B cell (primary cell): ENCODE data around the gene GPR158. TPM values are rescaled to one million over a fixed set of nuclear protein-coding genes. Genes with fewer than 3 reads are reported as not detected.

Experiments used
- ATAC-seq: fragments of 200-7000 bp; cut with Tn5 transposase; one replicate; pipeline ENCODE4 v1.10.0; 2021; ENCODE audit warnings: low read depth, mild to moderate bottlenecking, moderate number of reproducible peaks, moderate library complexity
- CTCF ChIA-PET: fragments of 350-600 bp; sonication (Branson Sonifier 250); formaldehyde crosslinking; loops from one replicate; lab custom pipeline; 2021; ENCODE audit warnings: antibody characterized with exemption, inconsistent platforms; lab: Charles Lee
- POLR2A ChIA-PET: fragments of 350-600 bp; sonication (Branson Sonifier 250); formaldehyde crosslinking; loops from one replicate; lab custom pipeline; 2021; ENCODE audit warnings: antibody characterized with exemption; lab: Charles Lee
- DNase-seq: peaks from one replicate; pipeline ENCODE4 v3.0.0; 2013
- H2AFZ ChIP-seq: 2 replicates; pipeline ENCODE4 v1.6.1; 2012; ENCODE audit warnings: mild to moderate bottlenecking, low read depth, low read length; ENCODE audit not compliant: insufficient read depth, poor library complexity, severe bottlenecking
- H3K27ac ChIP-seq, 2 donors: 1 replicate in 1 of 2; 2 replicates in 1 of 2; pipeline ENCODE4 v1.5.1; 2012 to 2013; ENCODE audit warnings: low read length in 2 of 2, mild to moderate bottlenecking in 2 of 2, moderate library complexity in 1 of 2
- H3K27me3 ChIP-seq, 4 experiments: fragments of 200-600 bp in 1 of 4; sonication (generic) in 1 of 4; replicated peaks in 1 of 4; 1 replicate in 2 of 4; 2 replicates in 2 of 4; pipeline versions ENCODE4 v1.6.1 to v1.7.0; 2013 to 2016; ENCODE audit warnings: low read length in 3 of 4, mild to moderate bottlenecking in 2 of 4, mixed read lengths in 1 of 4, moderate library complexity in 1 of 4; ENCODE audit not compliant: insufficient read depth in 4 of 4, control insufficient read depth in 3 of 4; ENCODE audit errors: control extremely low read depth in 1 of 4
- H3K36me3 ChIP-seq, 2 experiments: replicated peaks in 1 of 2; 1 replicate in 1 of 2; 2 replicates in 1 of 2; pipeline versions ENCODE4 v1.6.1 to v1.7.1; 2013; ENCODE audit warnings: low read length in 1 of 2; ENCODE audit not compliant: insufficient read depth in 2 of 2, control insufficient read depth in 1 of 2; ENCODE audit errors: control extremely low read depth in 1 of 2, extremely low read depth in 1 of 2
- H3K4me1 ChIP-seq, 2 donors: fragments of 200-600 bp in 1 of 2; sonication (generic) in 1 of 2; 1 replicate in 1 of 2; 2 replicates in 1 of 2; pipeline versions ENCODE4 v1.5.1 to v1.6.1; 2013 to 2017; ENCODE audit warnings: low read length in 2 of 2; ENCODE audit not compliant: control insufficient read depth in 2 of 2, insufficient read depth in 2 of 2
- H3K4me2 ChIP-seq: replicated peaks from 2 replicates; pipeline ENCODE3; 2012; ENCODE audit warnings: mild to moderate bottlenecking, low read depth, low read length; ENCODE audit not compliant: poor library complexity, severe bottlenecking
- H3K4me3 ChIP-seq, 5 experiments: fragments of 200-600 bp in 1 of 5; sonication (generic) in 1 of 5; 1 replicate in 3 of 5; 2 replicates in 2 of 5; pipeline versions ENCODE4 v1.5.1 to v1.7.0; 2011 to 2016; ENCODE audit warnings: low read length in 4 of 5, mild to moderate bottlenecking in 4 of 5, low read depth in 2 of 5, control low read depth in 1 of 5, moderate library complexity in 1 of 5; ENCODE audit not compliant: insufficient read depth in 1 of 5; ENCODE audit errors: control extremely low read depth in 1 of 5, extremely low read depth in 1 of 5
- H3K79me2 ChIP-seq: fragments of 200-600 bp; sonication (generic); one replicate; pipeline ENCODE4 v1.6.0; 2016; ENCODE audit warnings: low read length; ENCODE audit not compliant: control insufficient read depth, insufficient read depth
- H3K9ac ChIP-seq: fragments of 200-600 bp; sonication (generic); 2 replicates; pipeline ENCODE4 v1.6.1; 2017; ENCODE audit warnings: mild to moderate bottlenecking, low read length, moderate library complexity
- H3K9me3 ChIP-seq, 3 donors: one replicate each; pipeline versions ENCODE4 v1.6.1 to v1.7.1; 2013; ENCODE audit warnings: low read length in 2 of 3; ENCODE audit not compliant: control insufficient read depth in 2 of 3, insufficient read depth in 1 of 3; ENCODE audit errors: control extremely low read depth in 1 of 3
- H4K20me1 ChIP-seq: 2 replicates; pipeline ENCODE4 v1.6.0; 2012; ENCODE audit warnings: mild to moderate bottlenecking, low read length; ENCODE audit not compliant: insufficient read depth, control insufficient read depth, poor library complexity, severe bottlenecking
- H3K27ac Mint-ChIP-seq: one replicate; pipeline ENCODE4 v1.8.0; 2021; ENCODE audit warnings: mixed read lengths
- H3K27me3 Mint-ChIP-seq: one replicate; pipeline ENCODE4 v1.8.0; 2021; ENCODE audit warnings: mixed read lengths
- H3K4me1 Mint-ChIP-seq: one replicate; pipeline ENCODE4 v1.8.0; 2021; ENCODE audit warnings: mixed read lengths
- H3K4me3 Mint-ChIP-seq: one replicate; pipeline ENCODE4 v1.8.0; 2021; ENCODE audit warnings: mixed read lengths
- H3K9me3 Mint-ChIP-seq: one replicate; pipeline ENCODE4 v1.8.0; 2022; ENCODE audit warnings: mixed read lengths; ENCODE audit not compliant: insufficient read depth
- CTCF ChIP-seq: fragments of 200-600 bp; IDR thresholded peaks from one replicate; pipeline ENCODE4 v1.8.0; 2022; ENCODE audit warnings: antibody characterized with exemption, mild to moderate bottlenecking
- EZH2 ChIP-seq: IDR thresholded peaks from 2 replicates; pipeline ENCODE4 v1.6.1; 2012; ENCODE audit warnings: borderline replicate concordance, low read depth, mild to moderate bottlenecking, moderate library complexity, low read length; ENCODE audit not compliant: insufficient read depth, poor library complexity, severe bottlenecking
- WGBS: methylation state at CpG from one replicate; pipeline ENCODE4 v1.1.5; 2013; ENCODE audit warnings: missing lambda C conversion rate; ENCODE audit not compliant: insufficient coverage; 5-methylcytosine and 5-hydroxymethylcytosine counted together
- intact Hi-C: fragments of 100-400 bp; cut with micrococcal nuclease; formaldehyde crosslinking; loops from one replicate; pipeline ENCODE4 v1.10.0; 2022
- polyA plus RNA-seq: library from polyadenylated mRNA; depleted of rRNA; stranded (reverse); fragments of >200 nt; gene quantifications from 2 replicates; pipeline ENCODE4 v1.2.3, GENCODE V29; 2012
- total RNA-seq, 2 donors: library from RNA; stranded (reverse); fragments of 120-200 nt in 1 of 2; gene quantifications; 1 replicate in 1 of 2; 2 replicates in 1 of 2; pipeline versions ENCODE4 v1.2.3 to v1.2.4, GENCODE V29; 2013 to 2022

GPR158 gene
- total and polyA plus RNA-seq, 2 donors (not counting 1 experiment from before 2014, with no cell fraction given), result not detected

- Histone ChIP-seq H4K20me1 (no peaks in the 10 kb centered on the region), H3K9ac (no peak overlapping the region), H3K4me2 (no peak overlapping the region), H3K27ac (no peak overlapping the region), H3K27me3 (no peaks in the 10 kb centered on the region), H2AFZ (no peak overlapping the region), H3K4me1 (no peaks in the 10 kb centered on the region), H3K9me3 (peaks cover 0 to 5% (median 0%) of the 10 kb centered on the region in 3 donors), H3K4me3 (no peak overlapping the region), H3K79me2 (no peaks in the 10 kb centered on the region), H3K36me3 (no peaks in the 10 kb centered on the region)
- ChIA-PET CTCF (no interaction called here), POLR2A (no interaction called here)
- TF ChIP-seq CTCF (no peak), EZH2 (no peak)
- H3K4me3 Mint-ChIP-seq, result no peak overlapping the region
- no CpG with 5 or more reads among the region's 2 CpGs for WGBS
- H3K27ac Mint-ChIP-seq, result no peak overlapping the region
- DNase-seq (no peak), ATAC-seq (no peak)
- no peaks in the 10 kb centered on the region for H3K4me1 Mint-ChIP-seq
- H3K27me3 Mint-ChIP-seq, result peaks cover 7% of the 10 kb centered on the region
- intact Hi-C loops, result no loop called here
- no peaks in the 10 kb centered on the region for H3K9me3 Mint-ChIP-seq
Measured at GRCh38 chr10:25633542-25633941, 458.7 kb downstream of the GPR158 start.

DNA sequence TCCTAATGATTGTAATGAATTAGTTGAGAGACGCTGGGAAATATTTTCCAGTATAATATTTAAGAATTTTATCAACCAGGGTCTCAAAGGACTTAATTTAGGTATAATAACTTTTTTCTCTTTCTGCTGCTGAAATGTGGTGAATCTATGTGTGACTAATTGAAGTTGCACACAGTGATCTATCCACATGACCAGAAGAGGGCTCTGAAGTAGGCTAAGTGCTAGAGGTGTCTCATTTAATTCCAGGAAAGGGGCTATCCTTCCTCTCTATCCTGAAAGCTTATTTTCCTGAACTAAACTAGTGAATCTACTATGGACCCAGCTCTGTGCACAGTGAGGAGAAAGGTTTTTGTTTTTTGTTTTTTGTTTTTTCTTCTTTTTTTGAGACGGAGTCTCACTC, 464.8 kb downstream of the GPR158 start:
- intact Hi-C loops, result no loop called here
- WGBS, result no CpG with 5 or more reads among the region's 2 CpGs
- CTCF ChIA-PET, result no interaction called here

More for the DNA sequence above, 464.8 kb downstream of the GPR158 start:
- ATAC-seq (no peak), DNase-seq (no peak)
- H3K79me2 ChIP-seq, result no peaks in the 10 kb centered on the region
- no peak overlapping the region for H3K4me2 ChIP-seq
- H3K27ac ChIP-seq, result no peak overlapping the region
- H3K9me3 Mint-ChIP-seq, result no peaks in the 10 kb centered on the region
- H3K9me3 ChIP-seq, result no peaks in the 10 kb centered on the region
- TF ChIP-seq EZH2 (no peak), CTCF (no peak)
- H3K27me3 Mint-ChIP-seq, result peaks cover 4% of the 10 kb centered on the region
- H3K4me1 Mint-ChIP-seq, result peaks cover 2% of the 10 kb centered on the region
- no peak overlapping the region for H3K9ac ChIP-seq
- no peaks in the 10 kb centered on the region for H3K36me3 ChIP-seq
- no peak overlapping the region for H3K4me3 Mint-ChIP-seq
- no peak overlapping the region for H3K4me3 ChIP-seq
- peaks cover 0 to 3% of the 10 kb centered on the region in 2 donors for H3K4me1 ChIP-seq
- no peak overlapping the region for H3K27ac Mint-ChIP-seq
- no peak overlapping the region for H2AFZ ChIP-seq
- H3K27me3 ChIP-seq, result no peaks in the 10 kb centered on the region
- H4K20me1 ChIP-seq, result no peaks in the 10 kb centered on the region
- POLR2A ChIA-PET, result no interaction called here
